HG03060 (cell line): ENCODE measurements around the gene PTBP1.

Source experiments
- ATAC-seq: cut with Tn5 transposase; IDR thresholded peaks from one replicate; pipeline ENCODE4 v1.9.1; 2021; ENCODE audit warnings: low read depth, moderate number of reproducible peaks; ENCODE audit not compliant: unreplicated experiment

Gene PTBP1

DNA sequence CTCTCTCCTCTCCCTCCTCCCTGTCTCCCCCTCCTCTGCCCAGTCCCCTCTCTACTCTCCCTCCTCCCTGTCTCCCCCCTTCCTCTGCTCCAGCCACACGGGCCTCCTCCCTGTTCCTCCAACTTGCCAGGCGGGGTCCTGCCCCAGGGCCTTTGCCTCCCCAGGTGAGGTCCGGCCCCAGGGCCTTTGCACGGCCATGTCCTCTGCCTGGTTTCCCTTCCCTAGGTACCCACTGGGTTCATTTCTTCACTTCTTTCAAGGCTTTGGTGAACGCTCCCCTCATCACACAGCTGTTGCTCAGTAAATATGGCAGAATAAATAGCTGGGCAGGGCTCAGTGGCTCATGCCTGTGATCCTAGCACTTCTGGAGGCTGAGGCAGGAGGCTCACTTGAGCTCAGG, 25.2 kb upstream of the PTBP1 start:
- no peak for ATAC-seq

DNA sequence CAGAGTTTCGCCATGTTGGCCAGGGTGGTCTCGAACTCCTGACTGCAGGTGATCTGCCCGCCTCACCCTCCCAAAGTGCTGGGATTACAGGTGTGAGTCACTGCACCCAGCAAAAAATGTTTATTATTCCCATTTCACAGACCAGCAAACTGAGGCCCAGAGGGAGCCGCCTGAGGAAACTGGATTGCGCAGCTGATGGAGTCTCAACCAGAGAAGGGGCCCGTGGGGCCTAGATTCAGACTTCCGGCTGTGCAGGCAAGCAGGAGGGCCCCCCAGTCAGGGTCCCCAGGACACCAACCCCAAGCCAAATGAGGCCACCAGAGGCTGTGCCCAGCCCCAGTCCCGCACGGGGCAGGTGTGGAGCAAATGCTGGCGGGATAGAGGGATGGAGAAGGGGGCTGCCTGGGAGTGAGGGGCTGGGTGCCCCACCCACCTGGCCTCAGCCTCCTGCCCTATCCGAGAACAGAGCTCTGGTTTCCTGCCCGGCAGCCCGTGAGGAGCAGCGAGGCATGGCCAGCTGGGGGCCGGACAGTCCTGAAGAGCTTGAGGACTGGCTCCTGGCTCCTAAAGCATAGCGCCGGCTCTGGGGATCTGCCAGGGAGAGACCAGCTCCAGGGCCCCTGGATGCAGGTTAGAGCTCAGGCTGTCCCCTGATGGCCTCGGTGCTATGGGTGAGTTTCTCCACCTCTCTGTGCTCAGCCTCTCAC, 24.4 kb upstream of the PTBP1 start:
- ATAC-seq: no peak

GRCh38 chr19:776549-776948, 20.7 kb upstream of the PTBP1 start:
- no peak for ATAC-seq

GRCh38 chr19:778910-779653, 18.2 kb upstream of the PTBP1 start:
- no peak for ATAC-seq

DNA sequence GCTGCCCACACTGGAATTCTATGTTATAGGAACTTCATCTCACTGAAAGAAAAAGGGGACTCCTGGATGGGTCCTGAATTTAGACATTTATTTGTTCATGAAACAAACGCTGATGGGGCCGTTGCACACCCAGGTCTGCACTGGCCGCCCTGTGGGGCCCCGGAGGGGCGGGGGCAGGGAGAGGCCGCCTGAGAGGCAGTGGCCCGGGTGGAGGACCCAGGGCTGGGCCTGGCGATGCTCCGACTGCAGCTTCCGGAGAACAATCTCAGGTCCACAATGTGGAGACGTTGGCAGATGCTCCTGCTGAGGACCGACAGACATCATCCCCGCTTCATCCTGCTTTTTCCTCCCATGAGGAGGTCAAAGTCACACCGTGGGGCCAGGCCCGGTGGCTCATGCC, 16.3 kb upstream of the PTBP1 start:
- ATAC-seq: no peak

GRCh38 chr19:781800-782184, 15.5 kb upstream of the PTBP1 start:
- ATAC-seq: no peak

DNA sequence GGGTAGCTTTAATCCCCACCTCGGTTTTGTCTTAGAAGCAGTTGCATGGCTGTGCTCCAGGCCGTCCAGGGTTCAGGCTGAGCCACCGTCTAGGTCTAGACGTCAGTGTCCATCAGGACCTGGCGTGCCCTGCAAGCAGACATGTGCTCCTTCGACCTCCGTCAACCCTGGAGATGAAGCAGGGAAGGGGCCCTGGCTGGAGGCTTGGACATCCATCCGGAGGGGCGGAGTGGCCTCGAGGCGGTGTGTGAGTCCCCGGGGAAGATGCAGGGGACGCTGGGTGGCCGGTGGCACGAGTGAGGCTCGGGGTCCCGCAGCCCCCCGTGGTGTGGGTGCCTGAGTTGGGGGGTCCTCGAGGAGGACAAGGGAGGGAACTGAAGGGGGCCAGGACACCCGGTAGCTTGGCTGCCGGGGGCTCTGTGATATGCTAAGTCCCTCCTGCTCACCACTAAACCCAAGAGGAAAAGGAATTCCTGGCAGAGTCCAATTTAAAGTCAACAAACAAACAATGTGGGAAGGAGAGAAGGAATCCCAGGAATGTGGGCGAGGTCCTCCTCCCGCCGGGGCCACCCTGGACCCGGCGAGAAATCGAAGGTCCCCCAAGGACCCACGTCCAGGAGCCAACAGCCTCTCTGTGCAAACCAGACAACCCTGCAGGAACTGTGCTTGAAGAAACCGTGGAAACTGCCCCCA, 14.9 kb upstream of the PTBP1 start:
- no peak for ATAC-seq

DNA sequence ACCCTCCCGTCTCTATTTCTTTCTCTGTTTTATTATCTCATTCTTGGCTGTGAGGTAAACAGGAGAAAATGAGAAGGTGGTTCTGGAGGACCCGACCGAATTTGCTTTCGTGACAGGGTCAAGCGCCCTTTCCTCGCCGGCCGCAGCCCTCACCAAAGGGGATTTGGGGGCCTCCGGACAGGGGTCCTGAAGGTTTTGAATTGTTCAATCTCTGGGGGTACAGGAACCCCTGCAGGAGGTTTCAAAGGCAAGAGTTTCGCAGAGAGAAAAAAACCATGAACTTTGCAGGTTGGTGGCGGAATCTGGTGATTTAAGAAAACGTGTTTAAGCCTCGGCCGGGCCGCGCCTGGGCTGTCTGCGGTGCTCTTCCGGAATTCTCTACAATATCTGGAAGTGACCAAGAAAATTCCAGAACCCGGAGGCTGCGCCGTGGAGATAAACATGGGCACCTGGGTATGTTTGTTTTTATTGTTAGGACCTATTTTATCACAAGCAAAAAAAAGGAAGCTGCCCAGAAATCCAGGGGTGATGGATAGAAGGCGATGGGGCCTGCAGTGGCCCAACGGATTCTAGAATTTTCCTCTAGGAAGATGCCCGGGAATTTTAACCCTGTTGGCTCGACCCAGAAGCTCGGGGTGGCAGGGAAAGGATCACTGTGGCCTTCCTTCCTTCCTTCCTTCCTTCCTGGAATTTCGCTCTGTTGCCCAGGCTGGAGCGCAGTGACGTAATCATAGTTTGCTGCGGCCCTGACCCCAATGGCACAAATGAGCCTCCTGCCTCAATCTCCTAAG, 14.2 kb upstream of the PTBP1 start:
- ATAC-seq: no peak

- no peak for ATAC-seq
Observed at GRCh38 chr19:784541-784940, 12.7 kb upstream of the PTBP1 start.

DNA sequence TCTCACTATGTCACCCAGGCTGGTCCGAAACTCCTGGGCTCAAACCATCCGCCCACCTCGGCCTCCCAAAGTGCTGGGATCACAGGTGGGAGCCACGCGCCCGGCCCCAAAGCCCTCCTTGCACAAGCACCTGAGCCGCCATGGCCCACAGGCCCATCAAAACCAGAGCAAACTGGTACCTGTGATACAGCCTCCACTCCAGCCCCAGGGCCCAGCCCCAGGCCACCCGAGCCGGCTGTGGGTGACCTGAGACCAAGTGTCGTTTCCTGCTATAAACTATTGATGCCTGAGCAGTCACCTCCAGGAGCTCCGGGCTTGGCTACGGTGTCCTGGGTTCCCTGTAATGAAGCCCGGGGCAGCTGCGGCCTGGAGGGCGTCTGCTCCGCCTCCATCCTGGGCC, 9.7 kb upstream of the PTBP1 start:
- no peak for ATAC-seq

- ATAC-seq: no peak
Observed at GRCh38 chr19:788686-788982, 8.6 kb upstream of the PTBP1 start.

DNA sequence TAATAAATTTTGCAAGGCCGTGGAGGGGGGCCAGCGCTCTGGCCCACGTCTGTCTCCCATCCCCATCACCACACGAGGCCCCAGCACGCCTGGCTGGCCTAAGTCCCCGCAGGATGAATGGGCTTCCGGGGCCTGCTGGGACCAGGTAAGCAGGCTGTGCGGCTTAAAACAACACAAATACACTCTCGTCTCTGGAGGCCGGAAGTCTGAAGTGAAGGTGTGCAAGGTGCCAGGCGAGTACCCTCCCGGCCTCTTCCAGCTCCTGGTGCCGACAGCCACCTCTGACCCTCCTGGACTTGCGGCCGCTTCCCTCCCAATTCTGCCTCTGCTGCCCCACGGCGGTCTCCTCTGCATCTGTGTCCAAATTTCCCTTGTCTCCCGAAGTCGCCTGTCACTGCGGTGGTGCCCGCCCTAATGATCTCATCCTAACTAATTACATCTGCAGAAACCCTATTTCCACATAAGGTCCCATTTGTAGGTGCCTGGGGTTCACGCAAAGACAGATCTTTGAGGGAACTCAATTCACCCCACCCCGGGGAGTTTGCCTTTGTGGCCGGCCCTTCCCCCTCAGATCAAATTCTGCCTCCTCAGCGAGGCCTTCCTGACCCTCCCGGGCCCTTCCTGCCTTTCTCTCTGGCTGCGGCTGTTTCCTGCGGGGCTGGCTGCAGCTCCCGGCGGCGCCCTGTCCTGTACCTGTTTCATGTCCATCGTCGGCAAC, 8.1 kb upstream of the PTBP1 start:
- ATAC-seq: no peak

- no peak for ATAC-seq
Observed at GRCh38 chr19:789701-790060, 7.6 kb upstream of the PTBP1 start.

- ATAC-seq: no peak
Observed at GRCh38 chr19:791007-791566, 6.2 kb upstream of the PTBP1 start.

DNA sequence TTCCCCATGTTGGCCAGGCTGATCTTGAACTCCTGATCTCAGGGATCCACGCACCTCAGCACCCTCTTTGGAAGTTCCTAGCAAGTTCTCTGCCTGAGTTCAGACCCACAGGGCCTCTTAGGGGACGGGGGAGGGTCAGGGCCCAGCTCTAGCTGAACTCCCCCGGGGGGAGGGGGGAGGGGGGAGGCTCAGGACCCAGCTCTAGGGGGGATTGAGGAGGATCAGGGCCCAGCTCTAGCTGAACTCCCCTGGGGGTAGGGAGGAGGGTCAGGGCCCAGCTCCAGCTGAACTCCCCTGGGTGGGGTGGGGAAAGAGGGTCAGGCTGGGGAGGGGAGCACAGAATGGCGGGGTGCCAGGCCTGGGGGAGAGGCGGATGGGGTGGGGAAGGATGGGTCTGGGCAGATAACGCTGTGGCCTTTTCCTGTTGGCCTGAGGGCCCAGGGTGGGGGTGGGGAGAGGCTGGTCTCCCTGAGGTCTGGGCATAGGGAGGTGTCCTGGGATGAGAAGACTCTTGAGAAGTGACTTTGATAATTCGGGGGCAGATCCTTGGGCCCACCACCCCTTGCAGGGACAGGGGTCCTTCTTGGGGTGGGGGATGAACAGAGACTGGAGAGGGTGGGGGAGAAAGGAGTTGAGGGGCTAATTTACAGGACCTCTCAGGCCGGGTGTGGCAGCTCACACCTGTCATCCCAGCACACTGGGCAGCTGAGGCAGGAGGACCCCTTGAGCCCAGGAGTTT, 5.5 kb upstream of the PTBP1 start:
- no peak for ATAC-seq

DNA sequence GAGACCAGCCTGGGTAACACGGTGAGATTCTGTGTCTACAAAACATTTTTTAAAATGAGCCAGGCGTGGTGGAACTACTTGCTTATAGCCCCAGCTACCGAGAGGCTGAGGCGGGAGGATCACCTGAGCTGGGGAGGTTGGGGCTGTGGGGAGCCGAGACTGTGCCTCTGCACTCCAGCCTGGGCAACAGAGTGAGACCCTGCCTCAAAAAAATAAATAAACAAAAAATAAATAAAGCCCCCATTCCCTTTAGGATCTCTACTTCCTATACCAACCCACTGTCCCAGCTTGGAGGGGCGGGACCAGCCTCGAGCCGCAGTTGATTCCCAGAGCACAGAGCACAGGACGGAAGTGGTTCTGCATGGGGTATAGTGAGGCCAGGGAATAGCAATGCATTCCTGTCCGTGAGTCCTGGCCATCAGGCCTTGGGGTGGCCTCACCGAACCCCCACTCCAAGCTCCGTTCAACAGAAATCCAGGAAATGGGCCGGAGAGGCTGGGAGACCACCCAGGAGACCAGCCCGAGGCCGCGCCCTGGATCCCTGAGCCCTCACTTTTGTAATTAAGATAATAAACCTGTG, 4.9 kb upstream of the PTBP1 start:
- ATAC-seq: no peak

DNA sequence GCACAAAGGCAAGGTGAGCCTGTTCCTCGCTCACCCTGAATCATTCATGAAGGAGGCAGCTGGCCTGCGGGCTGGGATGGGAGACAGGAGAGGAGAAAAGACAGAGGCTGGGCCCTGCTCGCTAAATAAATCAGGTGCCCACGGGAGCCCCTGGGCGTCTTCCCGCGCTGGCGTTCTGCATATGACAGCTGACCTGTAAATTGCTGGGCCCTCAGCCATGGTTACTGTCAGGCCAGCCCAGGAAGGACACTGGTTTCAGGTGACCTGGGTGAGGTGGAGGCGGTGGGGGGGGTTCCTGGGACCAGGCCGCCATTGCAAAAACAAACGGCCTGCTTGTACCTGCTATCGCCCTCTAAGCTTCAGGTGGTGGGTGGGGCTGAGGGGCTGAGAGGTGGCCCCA, 3.4 kb upstream of the PTBP1 start:
- ATAC-seq: no peak

- no peak for ATAC-seq
Observed at GRCh38 chr19:795073-795611, 2.1 kb upstream of the PTBP1 start.
